ENCODE results near the gene GPC6. TPM values are rescaled to one million over a fixed set of nuclear protein-coding genes. Genes with fewer than 3 reads are reported as not detected.

GPC6 gene
- total RNA-seq, 1 donor from 2014 or later, result 13.8 TPM

GRCh38 chr13:94248454-94249228, 1022.0 kb downstream of the GPC6 start:
- H3K4me3 ChIP-seq, result no peak overlapping the region
- no peak for DNase-seq (ENCODE audit: extremely low spot score in 2 of 2)
- H3K9me3 ChIP-seq, result no peaks in the 10 kb centered on the region
- H3K27me3 ChIP-seq, result no peaks in the 10 kb centered on the region
- H3K36me3 ChIP-seq, result no peaks in the 10 kb centered on the region
- H3K27ac ChIP-seq, result no peak overlapping the region
- no peaks in the 10 kb centered on the region for H3K4me1 ChIP-seq
- intact Hi-C loops (cut with DNase I), result no loop called here
- TF ChIP-seq CTCF (IDR thresholded peaks at IDR 0.05) (no peak), POLR2A (IDR thresholded peaks at IDR 0.05) (no peak), POLR2AphosphoS5 (IDR thresholded peaks at IDR 0.05; ENCODE audit: insufficient read depth in 1 of 2, low read depth in 1 of 2) (no peak)

DNA sequence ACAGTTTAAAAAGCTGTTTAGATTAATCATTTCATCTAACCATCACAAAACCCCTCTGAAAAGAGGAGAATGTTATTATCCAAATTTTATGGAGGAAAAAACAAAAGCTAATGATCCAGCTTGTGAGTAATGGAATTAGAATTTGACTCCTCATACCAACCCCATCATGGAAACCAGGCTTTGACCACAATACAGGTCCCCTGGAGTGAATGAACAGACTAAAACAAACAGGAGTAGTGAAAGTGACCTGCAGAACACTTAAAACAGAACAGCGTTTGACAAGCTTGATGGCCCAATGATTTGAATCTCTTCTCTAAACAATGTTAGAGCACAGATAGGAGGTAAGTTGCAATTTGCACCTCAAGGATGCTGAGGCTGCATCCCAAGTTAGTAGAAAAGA, 1022.9 kb downstream of the GPC6 start:
- Histone ChIP-seq H3K9me3 (no peaks in the 10 kb centered on the region), H3K27me3 (no peaks in the 10 kb centered on the region), H3K36me3 (no peaks in the 10 kb centered on the region), H3K4me3 (no peak overlapping the region), H3K27ac (no peak overlapping the region), H3K4me1 (no peaks in the 10 kb centered on the region)
- intact Hi-C loops (cut with DNase I), result no loop called here
- no peak for DNase-seq (ENCODE audit: extremely low spot score in 2 of 2)
- TF ChIP-seq POLR2A (IDR thresholded peaks at IDR 0.05) (no peak), POLR2AphosphoS5 (IDR thresholded peaks at IDR 0.05; ENCODE audit: insufficient read depth in 1 of 2, low read depth in 1 of 2) (no peak), CTCF (IDR thresholded peaks at IDR 0.05) (no peak)

GRCh38 chr13:94251831-94252608, 1025.4 kb downstream of the GPC6 start:
- Histone ChIP-seq H3K4me3 (no peak overlapping the region), H3K9me3 (no peaks in the 10 kb centered on the region), H3K36me3 (no peaks in the 10 kb centered on the region), H3K27ac (no peak overlapping the region), H3K27me3 (no peaks in the 10 kb centered on the region), H3K4me1 (no peaks in the 10 kb centered on the region)
- no peak for TF ChIP-seq POLR2AphosphoS5 (IDR thresholded peaks at IDR 0.05; ENCODE audit: insufficient read depth in 1 of 2, low read depth in 1 of 2)
- no peak for TF ChIP-seq POLR2A (IDR thresholded peaks at IDR 0.05)
- no peak for TF ChIP-seq CTCF (IDR thresholded peaks at IDR 0.05)
- intact Hi-C loops (cut with DNase I), result no loop called here
- DNase-seq (ENCODE audit: extremely low spot score in 2 of 2), result no peak

DNA sequence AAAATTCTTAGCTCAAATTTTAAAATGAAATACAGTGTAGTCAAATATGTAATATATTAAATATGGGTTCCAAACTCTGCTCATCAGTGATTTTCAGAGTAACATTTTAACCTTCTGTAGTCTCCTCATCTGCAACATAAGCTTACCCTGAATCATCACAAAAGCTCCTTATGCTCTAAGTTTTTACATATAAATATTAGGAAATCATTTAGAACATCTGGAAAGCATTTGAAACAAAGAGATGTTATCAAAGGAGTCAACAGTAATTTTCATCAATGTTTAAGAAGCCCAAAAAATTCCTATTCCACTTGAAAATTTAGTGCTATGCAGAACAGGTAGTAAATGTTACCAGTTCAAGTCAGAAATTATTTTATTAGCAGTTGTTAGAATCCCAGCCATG, 1028.1 kb downstream of the GPC6 start:
- TF ChIP-seq POLR2AphosphoS5 (IDR thresholded peaks at IDR 0.05; ENCODE audit: insufficient read depth in 1 of 2, low read depth in 1 of 2) (no peak), POLR2A (IDR thresholded peaks at IDR 0.05) (no peak), CTCF (IDR thresholded peaks at IDR 0.05) (no peak)
- H3K9me3 ChIP-seq, result no peaks in the 10 kb centered on the region
- no peaks in the 10 kb centered on the region for H3K4me1 ChIP-seq
- H3K27me3 ChIP-seq, result no peaks in the 10 kb centered on the region
- H3K4me3 ChIP-seq, result no peak overlapping the region
- H3K36me3 ChIP-seq, result no peaks in the 10 kb centered on the region
- intact Hi-C loops (cut with DNase I), result no loop called here
- DNase-seq (ENCODE audit: extremely low spot score in 2 of 2), result no peak
- no peak overlapping the region for H3K27ac ChIP-seq

DNA sequence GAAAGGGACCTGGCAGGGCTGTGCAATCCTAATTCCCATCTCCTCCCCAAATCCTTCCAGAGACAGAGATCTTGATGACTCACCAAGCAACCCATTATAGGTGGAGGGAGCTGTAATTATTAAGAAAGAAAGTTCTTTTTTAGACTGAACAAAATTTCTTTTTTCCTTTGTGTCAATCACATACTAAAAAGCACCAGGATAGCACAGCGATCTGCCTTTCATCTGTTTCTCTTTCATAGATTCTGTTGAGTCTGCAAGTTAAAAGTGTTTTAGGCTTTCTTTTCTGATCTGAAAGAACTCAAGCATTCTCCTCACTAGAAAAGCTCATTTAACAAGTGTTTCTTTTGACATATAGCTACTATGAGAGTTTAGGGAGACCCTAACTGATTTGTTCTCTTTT, 1030.1 kb downstream of the GPC6 start:
- Histone ChIP-seq H3K9me3 (no peaks in the 10 kb centered on the region), H3K27ac (no peak overlapping the region), H3K36me3 (no peaks in the 10 kb centered on the region), H3K4me1 (no peaks in the 10 kb centered on the region), H3K27me3 (no peaks in the 10 kb centered on the region), H3K4me3 (no peak overlapping the region)
- DNase-seq (ENCODE audit: extremely low spot score in 2 of 2), result no peak
- intact Hi-C loops (cut with DNase I), result no loop called here
- TF ChIP-seq POLR2AphosphoS5 (IDR thresholded peaks at IDR 0.05; ENCODE audit: insufficient read depth in 1 of 2, low read depth in 1 of 2) (no peak), CTCF (IDR thresholded peaks at IDR 0.05) (no peak), POLR2A (IDR thresholded peaks at IDR 0.05) (no peak)

Measured in vagina (tissue), 2 donors.